ENCODE results near the gene VENTX.

DNA sequence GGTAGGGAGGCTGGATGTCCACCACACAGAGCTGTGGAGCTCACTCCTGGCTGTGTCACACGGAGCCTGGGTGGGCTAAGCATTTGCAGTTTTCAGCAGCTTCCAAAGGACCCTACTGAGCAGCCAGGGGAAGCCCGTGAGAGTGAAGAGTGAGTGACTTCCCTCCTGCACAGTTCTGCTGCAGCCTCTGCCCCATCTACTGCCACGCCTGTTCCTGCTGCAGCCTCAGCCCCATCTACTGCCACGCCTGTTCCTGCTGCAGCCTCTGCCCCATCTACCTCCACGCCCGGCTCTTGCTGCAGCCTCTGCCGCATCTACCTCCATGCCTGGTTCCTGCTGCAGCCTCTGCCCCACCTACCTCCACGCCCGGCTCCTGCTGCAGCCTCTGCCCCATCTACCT, 26.8 kb downstream of the VENTX start:
- TF ChIP-seq, protein P1, sequence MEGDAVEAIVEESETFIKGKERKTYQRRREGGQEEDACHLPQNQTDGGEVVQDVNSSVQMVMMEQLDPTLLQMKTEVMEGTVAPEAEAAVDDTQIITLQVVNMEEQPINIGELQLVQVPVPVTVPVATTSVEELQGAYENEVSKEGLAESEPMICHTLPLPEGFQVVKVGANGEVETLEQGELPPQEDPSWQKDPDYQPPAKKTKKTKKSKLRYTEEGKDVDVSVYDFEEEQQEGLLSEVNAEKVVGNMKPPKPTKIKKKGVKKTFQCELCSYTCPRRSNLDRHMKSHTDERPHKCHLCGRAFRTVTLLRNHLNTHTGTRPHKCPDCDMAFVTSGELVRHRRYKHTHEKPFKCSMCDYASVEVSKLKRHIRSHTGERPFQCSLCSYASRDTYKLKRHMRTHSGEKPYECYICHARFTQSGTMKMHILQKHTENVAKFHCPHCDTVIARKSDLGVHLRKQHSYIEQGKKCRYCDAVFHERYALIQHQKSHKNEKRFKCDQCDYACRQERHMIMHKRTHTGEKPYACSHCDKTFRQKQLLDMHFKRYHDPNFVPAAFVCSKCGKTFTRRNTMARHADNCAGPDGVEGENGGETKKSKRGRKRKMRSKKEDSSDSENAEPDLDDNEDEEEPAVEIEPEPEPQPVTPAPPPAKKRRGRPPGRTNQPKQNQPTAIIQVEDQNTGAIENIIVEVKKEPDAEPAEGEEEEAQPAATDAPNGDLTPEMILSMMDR (IDR thresholded peaks at IDR 0.05) = no peak
- TF ChIP-seq POLR2A (IDR thresholded peaks at IDR 0.05) = no peak
